HAP-1 (cell line): ENCODE results near the gene STK33.
A peak's percentile ranks its signal among the peaks of the same experiment; 100 is the strongest.

Experiments used
- DNase-seq, 2 experiments: peaks; one replicate each; pipeline ENCODE4 v3.0.0-alpha.2; 2016 to 2020; ENCODE audit warnings: low spot score in 2 of 2
- H3K27me3 ChIP-seq: fragments of 250-450 bp; sonication (Bioruptor Pico); 2 replicates; pipeline ENCODE4 v1.5.1; 2020; ENCODE audit warnings: low read depth, mild to moderate bottlenecking, moderate library complexity
- H3K36me3 ChIP-seq: fragments of 250-450 bp; sonication (Bioruptor Pico); replicated peaks from 2 replicates; pipeline ENCODE4 v1.5.1; 2020; ENCODE audit warnings: mild to moderate bottlenecking
- H3K4me1 ChIP-seq: fragments of 250-450 bp; sonication (Bioruptor Pico); 2 replicates; pipeline ENCODE4 v1.5.1; 2020; ENCODE audit warnings: mild to moderate bottlenecking
- H3K4me3 ChIP-seq: fragments of 250-450 bp; sonication (Bioruptor Pico); 2 replicates; pipeline ENCODE4 v1.5.1; 2020; ENCODE audit warnings: mild to moderate bottlenecking, moderate library complexity
- H3K9me3 ChIP-seq: fragments of 250-450 bp; sonication (Bioruptor Pico); 2 replicates; pipeline ENCODE4 v1.5.1; 2020; ENCODE audit warnings: mild to moderate bottlenecking, moderate library complexity
- in situ Hi-C: fragments of 300-500 bp; cut with MboI; formaldehyde crosslinking; loops from 3 replicates; pipeline ENCODE4 v1.14.3; 2020; ENCODE audit warnings: low sequenced_read_pairs, inconsistent platforms, mixed read lengths

Gene STK33

DNA sequence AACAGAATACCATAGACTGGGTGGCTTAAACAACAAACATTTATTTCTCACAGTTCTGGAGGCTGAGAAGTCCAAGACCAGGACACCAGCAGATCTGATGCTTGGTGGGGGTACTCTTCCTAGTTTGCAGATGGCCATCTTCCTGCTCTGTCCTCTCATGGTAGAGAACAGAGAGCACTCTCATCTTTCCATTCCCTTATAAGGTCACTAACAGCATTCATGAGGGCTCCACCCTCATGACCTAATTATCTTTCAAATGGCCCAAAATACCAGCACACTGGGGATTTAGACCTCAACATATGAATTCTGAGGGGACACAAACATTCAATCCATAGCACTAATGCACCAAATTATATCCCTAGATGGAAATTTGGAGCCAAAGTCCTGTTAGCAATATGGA lies 6.1 kb downstream of the STK33 start:
- no peak overlapping the region for H3K4me3 ChIP-seq
- in situ Hi-C loops: no loop called here
- H3K9me3 ChIP-seq: no peaks in the 10 kb centered on the region

DNA sequence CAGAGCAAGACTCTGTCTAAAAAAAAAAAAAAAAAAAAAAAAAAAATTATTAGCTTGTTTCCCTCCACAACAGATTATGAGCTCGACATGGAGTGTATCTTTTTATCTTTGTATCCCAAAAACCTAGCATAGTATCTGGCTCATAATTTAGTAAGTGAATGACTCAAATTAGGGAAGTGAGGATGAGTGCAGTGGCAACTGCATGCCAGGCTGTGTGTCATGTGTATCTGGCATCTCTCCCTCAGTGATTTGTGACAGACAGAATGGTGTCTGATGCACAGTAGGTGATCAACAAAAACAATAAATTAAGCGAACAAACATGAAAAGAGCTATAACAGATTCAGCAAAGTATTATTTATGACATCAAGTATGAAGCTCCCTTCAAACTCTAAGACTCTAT lies 7.2 kb downstream of the STK33 start:
- no peaks in the 10 kb centered on the region for H3K27me3 ChIP-seq
- in situ Hi-C loops: no loop called here

More for the DNA sequence above, 6.1 kb downstream of the STK33 start:
- Histone ChIP-seq H3K4me1 (no peaks in the 10 kb centered on the region), H3K36me3 (no peaks in the 10 kb centered on the region), H3K27me3 (no peaks in the 10 kb centered on the region)
- no peak for DNase-seq

DNA sequence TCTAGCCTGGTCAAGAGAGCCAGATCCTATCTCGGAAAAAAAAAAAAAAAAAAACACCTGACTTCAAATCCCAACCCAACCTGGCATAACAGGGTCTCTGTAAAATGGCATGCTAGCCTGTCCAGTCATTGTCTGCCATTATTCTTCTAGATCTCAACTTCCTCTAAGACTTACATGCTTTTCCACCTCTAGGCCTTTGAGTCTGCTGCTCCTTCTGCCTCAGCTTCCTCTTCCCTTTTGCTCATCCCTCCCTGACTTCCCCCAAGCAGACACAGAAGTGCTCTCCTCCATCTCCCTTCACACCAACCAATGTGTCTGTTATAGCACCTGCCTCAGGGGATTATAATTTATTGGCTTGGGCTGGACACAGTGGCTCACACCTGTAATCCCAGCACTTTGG lies 7.8 kb downstream of the STK33 start:
- Histone ChIP-seq H3K36me3 (no peaks in the 10 kb centered on the region), H3K9me3 (no peaks in the 10 kb centered on the region), H3K27me3 (no peaks in the 10 kb centered on the region), H3K4me3 (no peak overlapping the region), H3K4me1 (no peaks in the 10 kb centered on the region)
- in situ Hi-C loops: no loop called here
- DNase-seq: no peak

More for the DNA sequence above, 7.2 kb downstream of the STK33 start:
- no peak for DNase-seq
- no peaks in the 10 kb centered on the region for H3K4me1 ChIP-seq
- no peaks in the 10 kb centered on the region for H3K9me3 ChIP-seq
- no peak overlapping the region for H3K4me3 ChIP-seq
- H3K36me3 ChIP-seq: no peaks in the 10 kb centered on the region

DNA sequence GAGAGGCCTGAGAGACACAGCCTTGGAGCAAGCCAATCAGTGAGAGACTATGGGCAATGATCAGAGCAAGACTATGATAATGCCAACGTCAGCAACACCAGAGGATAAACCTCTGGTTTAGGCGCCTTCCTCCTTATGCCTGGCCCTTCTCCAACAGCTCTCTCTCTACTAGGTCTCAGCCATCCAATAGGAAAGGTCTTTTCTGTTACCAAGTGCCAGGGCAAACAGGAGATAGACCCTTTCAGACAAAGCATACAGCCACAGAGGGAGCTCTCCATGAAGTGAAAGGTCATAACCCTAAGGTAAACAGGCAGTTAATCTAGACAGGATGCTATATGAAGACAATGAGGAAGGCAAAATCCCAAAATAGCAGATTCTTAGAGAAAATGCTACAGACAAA lies 9.5 kb downstream of the STK33 start:
- H3K9me3 ChIP-seq: no peaks in the 10 kb centered on the region
- H3K36me3 ChIP-seq: no peaks in the 10 kb centered on the region
- no peaks in the 10 kb centered on the region for H3K27me3 ChIP-seq
- in situ Hi-C loops: no loop called here
- no peak for DNase-seq
- no peaks in the 10 kb centered on the region for H3K4me1 ChIP-seq
- H3K4me3 ChIP-seq: no peak overlapping the region

DNA sequence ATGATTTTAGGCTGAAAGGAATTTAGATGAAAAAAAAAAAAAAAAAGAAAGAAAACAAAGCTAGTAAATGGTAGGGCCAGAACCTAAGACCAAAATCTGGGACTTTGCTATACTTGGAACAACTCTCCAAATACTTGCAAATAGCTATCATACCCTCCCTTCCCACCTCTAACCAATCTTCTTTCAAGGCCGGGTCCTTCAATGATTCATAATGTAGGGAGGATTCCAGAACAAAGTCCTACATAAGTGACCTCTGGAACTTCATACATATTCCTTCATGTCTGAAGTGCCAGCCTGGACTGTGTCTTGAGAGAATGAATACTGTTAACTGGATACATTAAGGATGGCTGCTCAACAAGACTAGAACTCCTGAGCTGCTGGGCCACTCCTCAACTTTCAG lies 9.9 kb downstream of the STK33 start:
- no peak overlapping the region for H3K4me3 ChIP-seq
- no peaks in the 10 kb centered on the region for H3K4me1 ChIP-seq
- in situ Hi-C loops: no loop called here
- DNase-seq: no peak
- H3K36me3 ChIP-seq: no peaks in the 10 kb centered on the region
- no peaks in the 10 kb centered on the region for H3K27me3 ChIP-seq
- H3K9me3 ChIP-seq: no peaks in the 10 kb centered on the region

DNA sequence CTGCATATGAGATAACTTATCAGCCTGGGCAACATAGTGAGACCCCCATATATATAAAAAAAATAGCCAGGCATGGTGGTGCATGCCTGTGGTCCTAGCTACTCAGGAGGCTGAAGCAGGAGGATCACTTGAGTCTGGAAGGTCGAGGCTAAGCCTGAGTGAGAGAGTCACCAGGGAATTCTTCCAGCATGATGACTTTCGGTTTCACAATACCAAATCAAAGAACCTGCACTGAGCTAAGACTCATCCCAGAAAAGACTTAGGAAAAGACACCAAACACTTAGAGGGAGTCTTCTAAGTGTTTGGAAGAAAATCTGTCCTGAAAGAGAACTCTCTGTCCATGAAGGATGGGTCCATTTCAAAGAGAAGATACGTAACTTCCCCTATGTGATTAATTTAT lies 12.7 kb downstream of the STK33 start:
- no peak overlapping the region for H3K4me3 ChIP-seq
- H3K9me3 ChIP-seq: no peaks in the 10 kb centered on the region
- no peaks in the 10 kb centered on the region for H3K36me3 ChIP-seq
- no peaks in the 10 kb centered on the region for H3K27me3 ChIP-seq
- no peaks in the 10 kb centered on the region for H3K4me1 ChIP-seq
- in situ Hi-C loops: no loop called here
- no peak for DNase-seq

DNA sequence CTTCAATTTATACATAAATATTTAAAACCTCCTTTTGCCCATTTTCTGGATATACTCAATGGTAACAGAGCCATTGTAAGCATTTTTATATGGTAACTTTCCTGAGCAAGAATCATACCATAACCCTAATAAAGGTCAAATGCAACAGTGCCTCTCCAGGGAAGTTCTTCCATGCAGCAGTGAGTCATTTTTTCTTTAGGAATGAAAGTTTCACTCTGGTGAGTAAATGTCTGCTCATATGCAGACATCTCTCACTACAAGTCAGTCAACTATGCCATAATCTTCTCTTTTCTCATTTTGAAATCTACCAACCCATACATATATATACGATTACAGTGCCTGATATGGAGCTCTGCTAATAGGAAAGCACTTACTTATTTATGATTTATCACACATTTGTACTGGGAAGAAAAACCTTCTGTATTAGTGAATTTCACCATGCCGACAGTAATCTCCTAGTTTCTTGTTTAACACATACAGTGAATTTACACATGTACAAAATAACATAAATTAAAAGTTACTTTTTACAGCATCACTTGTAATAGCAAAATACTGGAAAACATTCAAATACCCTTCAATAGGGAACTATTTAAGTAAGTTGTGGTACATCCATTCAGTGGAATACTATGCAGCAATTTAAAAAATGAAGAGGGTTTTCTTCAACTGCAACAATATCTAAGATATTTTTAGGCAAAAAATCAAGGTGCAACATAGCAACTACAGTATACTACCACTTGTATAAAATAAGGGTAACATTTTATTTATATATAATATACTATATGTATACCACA lies 16.0 kb downstream of the STK33 start:
- no peak for DNase-seq
- no peak overlapping the region for H3K4me3 ChIP-seq
- no peaks in the 10 kb centered on the region for H3K9me3 ChIP-seq
- H3K27me3 ChIP-seq: no peaks in the 10 kb centered on the region
- H3K36me3 ChIP-seq: no peaks in the 10 kb centered on the region
- in situ Hi-C loops: no loop called here
- H3K4me1 ChIP-seq: no peaks in the 10 kb centered on the region

DNA sequence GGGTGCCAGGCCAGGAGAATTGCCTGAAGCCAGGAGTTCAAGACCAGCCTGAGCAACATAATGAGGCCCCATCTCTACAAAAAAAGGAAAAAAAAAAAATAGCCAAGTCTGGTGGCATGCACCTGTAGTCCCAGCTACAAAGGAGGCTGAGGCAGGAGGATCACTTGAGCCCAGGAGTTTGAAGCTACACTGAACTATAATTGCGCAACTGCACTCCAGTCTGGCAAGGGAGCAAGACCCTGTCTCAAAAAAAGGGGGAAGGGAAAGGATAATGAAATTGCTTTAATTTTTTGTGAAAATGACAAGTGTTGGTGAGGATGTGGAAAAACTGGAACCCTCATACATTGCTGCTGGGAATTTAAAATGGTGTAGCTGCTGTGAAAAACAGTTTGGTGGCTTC lies 19.2 kb downstream of the STK33 start:
- in situ Hi-C loops: no loop called here
- Histone ChIP-seq H3K9me3 (no peaks in the 10 kb centered on the region), H3K4me1 (no peaks in the 10 kb centered on the region), H3K27me3 (no peaks in the 10 kb centered on the region), H3K4me3 (no peak overlapping the region), H3K36me3 (no peaks in the 10 kb centered on the region)
- no peak for DNase-seq

DNA sequence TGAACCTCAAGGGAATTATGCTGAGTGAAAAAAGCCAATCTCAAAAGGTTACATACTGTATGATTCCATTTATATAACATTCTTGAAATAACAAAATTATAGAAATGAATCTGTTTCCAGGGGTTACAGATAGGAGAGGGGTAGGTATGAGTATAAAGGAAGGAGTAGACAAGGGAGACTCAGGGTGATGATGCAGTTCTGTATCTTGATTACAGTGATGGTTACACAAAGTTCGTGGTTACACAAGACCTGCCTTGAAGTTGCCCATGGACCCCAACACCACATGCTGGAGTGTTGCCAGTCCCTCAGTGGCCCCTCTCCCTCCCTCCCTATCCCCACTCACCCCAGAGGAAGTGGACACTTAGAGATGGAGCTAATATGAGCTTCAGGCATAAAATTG lies 20.3 kb downstream of the STK33 start:
- Histone ChIP-seq H3K36me3 (no peaks in the 10 kb centered on the region), H3K9me3 (no peaks in the 10 kb centered on the region), H3K4me1 (no peaks in the 10 kb centered on the region), H3K27me3 (no peaks in the 10 kb centered on the region), H3K4me3 (no peak overlapping the region)
- in situ Hi-C loops: no loop called here
- no peak for DNase-seq

DNA sequence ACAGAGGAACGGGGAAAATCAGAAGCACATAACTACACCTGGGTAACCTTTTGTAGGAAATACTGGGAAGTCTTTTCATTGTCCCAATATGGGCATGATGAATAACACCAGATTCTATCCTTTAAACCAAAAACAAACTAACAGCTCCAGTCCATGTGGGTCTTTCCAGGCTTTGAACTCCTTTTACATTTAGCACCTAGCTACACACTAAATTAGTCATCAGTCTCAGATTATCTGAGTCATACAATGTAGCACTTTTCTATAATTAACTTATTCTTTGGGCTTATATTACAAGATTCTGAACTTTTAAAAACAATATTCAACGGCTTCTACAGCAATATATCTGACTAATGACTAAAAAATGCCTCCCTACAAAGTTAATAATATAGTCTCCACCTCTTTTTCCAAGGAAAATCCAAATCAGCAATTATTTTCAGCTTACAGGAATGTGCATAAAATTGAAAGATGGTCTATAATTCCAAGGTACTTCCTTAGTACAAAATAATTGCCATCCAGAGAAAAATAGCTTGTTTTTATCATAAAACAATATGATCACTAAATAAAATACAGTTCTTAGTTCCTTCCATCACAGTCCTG lies 26.3 kb downstream of the STK33 start:
- Histone ChIP-seq H3K36me3 (no peaks in the 10 kb centered on the region), H3K9me3 (no peaks in the 10 kb centered on the region), H3K4me1 (peaks cover 2% of the 10 kb centered on the region; the same call in 1 of the 2 replicates), H3K4me3 (no peak overlapping the region), H3K27me3 (no peaks in the 10 kb centered on the region)
- no peak for DNase-seq
- in situ Hi-C loops: loop anchor here (5.0 kb wide), 1 partner anchor 340 kb away; no protein-coding TSS in a partner anchor

DNA sequence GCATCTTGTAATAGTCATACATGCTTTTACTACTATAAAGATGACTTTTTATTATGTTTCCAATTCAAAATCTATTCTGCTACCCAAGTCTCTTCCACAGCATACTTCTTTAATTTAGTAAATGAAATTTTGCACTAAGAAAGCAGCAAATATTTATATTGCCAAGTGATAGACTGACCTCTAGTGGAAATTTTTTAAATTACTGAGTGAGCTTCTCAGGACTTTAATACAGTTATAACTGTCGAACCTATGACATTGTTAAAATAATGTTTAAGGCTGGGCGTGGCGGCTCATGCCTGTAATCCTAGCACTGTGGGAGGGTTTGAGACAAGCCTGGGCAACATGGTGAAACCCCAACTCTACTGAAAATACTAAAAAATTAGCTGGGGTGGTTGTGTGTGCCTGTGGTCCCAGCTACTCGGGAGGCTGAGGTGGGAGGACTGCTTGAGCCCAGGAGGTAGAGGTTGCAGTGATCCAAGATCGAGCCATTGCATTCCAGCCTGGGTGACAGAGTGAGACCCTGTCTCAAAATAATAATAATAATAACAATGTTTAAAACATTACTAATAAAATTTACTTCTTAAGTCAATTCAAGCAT lies 27.3 kb downstream of the STK33 start:
- H3K27me3 ChIP-seq: no peaks in the 10 kb centered on the region
- no peak overlapping the region for H3K4me3 ChIP-seq
- H3K36me3 ChIP-seq: no peaks in the 10 kb centered on the region
- H3K4me1 ChIP-seq: peaks cover 2% of the 10 kb centered on the region; the same call in 1 of the 2 replicates
- DNase-seq: peak; percentile 46 to 66
- in situ Hi-C loops: loop anchor here (5.0 kb wide), 1 partner anchor 339 kb away; no protein-coding TSS in a partner anchor
- no peaks in the 10 kb centered on the region for H3K9me3 ChIP-seq

DNA sequence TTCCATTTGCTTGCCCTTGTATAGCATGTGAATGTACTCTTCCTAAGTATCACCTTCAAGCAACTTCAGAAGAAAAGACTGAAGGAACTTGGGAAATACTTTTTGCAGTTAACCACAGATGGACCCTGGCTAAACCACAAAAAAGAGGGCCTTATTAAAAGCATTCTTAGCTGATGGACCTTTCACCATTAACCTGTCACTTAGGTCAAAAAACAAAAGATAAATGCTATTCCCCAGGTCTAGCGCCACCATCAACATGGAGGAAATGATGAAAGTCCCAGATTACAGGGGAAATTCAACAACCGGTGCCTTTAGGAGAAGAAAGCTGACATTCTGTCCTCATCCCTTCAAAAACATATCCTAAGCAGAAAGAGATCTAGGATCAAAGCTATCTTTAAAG lies 29.5 kb downstream of the STK33 start:
- no peaks in the 10 kb centered on the region for H3K9me3 ChIP-seq
- no peak for DNase-seq
- peaks cover 2% of the 10 kb centered on the region; the same call in 1 of the 2 replicates for H3K4me1 ChIP-seq
- in situ Hi-C loops: no loop called here
- no peaks in the 10 kb centered on the region for H3K36me3 ChIP-seq
- H3K27me3 ChIP-seq: no peaks in the 10 kb centered on the region
- H3K4me3 ChIP-seq: no peak overlapping the region

DNA sequence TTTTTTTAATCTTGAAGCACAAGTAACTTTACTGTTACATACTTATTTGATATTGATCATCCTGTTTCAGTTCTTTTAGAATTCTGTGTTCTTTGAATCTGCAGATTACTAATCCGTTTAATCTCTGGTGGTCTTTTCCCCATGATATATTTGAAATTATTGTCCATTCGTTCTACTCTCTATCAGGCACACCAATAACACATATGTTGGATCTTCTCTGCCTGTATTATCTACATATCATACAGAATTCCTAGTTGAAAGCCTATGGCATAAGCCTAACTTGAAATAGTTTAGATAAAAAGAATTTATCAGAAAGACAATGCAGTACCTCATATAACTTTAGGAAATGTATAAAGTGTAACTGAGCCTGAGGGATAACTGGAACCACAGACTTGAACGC lies 32.6 kb downstream of the STK33 start:
- Histone ChIP-seq H3K9me3 (no peaks in the 10 kb centered on the region), H3K27me3 (no peaks in the 10 kb centered on the region), H3K36me3 (no peaks in the 10 kb centered on the region), H3K4me1 (no peaks in the 10 kb centered on the region), H3K4me3 (no peak overlapping the region)
- DNase-seq: no peak
- in situ Hi-C loops: no loop called here

DNA sequence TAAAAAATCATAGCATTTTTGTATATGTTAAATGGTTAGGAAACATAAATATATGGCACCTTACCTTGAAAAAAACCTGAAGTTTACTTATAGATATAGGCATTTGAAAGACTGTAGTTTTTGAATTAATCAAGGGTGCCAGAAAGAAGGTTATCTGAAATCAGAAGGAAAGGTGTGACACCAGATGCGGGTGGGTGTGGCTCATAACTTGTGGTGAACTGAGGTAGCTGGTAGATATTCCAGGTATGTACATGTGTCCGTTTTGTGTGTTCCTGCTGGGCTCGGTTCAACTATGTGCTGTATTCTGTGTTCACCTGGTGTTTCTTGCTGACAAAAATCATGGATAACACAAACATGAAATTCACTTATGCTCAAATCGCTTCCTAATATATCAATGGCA lies 35.6 kb downstream of the STK33 start:
- Histone ChIP-seq H3K27me3 (no peaks in the 10 kb centered on the region), H3K4me3 (no peak overlapping the region), H3K4me1 (no peaks in the 10 kb centered on the region), H3K36me3 (no peaks in the 10 kb centered on the region), H3K9me3 (no peaks in the 10 kb centered on the region)
- DNase-seq: no peak
- in situ Hi-C loops: loop anchor here (10.0 kb wide), 1 partner anchor 234 kb away; no protein-coding TSS in a partner anchor
